22Rv1 (cell line): Measurements from ENCODE around the gene ABCB8.

ENCODE experiments used
- ZFX ChIP-seq: fragments of 450-650 bp; IDR thresholded peaks from 2 replicates; pipeline ENCODE4 v1.6.1; 2017; ENCODE audit warnings: antibody characterized with exemption, borderline replicate concordance
- TF ChIP-seq, protein P1 (sequence below): fragments of 450-650 bp; IDR thresholded peaks from 2 replicates; pipeline ENCODE4 v1.5.1; 2017; ENCODE audit warnings: mild to moderate bottlenecking

- TF ChIP-seq, protein P1, sequence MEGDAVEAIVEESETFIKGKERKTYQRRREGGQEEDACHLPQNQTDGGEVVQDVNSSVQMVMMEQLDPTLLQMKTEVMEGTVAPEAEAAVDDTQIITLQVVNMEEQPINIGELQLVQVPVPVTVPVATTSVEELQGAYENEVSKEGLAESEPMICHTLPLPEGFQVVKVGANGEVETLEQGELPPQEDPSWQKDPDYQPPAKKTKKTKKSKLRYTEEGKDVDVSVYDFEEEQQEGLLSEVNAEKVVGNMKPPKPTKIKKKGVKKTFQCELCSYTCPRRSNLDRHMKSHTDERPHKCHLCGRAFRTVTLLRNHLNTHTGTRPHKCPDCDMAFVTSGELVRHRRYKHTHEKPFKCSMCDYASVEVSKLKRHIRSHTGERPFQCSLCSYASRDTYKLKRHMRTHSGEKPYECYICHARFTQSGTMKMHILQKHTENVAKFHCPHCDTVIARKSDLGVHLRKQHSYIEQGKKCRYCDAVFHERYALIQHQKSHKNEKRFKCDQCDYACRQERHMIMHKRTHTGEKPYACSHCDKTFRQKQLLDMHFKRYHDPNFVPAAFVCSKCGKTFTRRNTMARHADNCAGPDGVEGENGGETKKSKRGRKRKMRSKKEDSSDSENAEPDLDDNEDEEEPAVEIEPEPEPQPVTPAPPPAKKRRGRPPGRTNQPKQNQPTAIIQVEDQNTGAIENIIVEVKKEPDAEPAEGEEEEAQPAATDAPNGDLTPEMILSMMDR, result no peak
- no peak for TF ChIP-seq ZFX
These were observed 52.4 kb downstream of the ABCB8 start, which contains the start of gene FASTK for GRCh38 chr7:151080522-151081169.
